ENCODE results near the gene RCOR3. TPM values are rescaled to one million over a fixed set of nuclear protein-coding genes. Genes with fewer than 3 reads are reported as not detected.

The RCOR3 gene
- total and polyA plus RNA-seq, 2 experiments from 2014 or later: 13.8 to 25.8 TPM

- DNase-seq: no peak
- in situ Hi-C loops (cut with MboI): no loop called here
- Histone ChIP-seq H3K27ac (no peak overlapping the region), H3K9me3 (ENCODE audit: low read depth) (no peaks in the 10 kb centered on the region), H3K4me3 (no peak overlapping the region), H3K9ac (no peak overlapping the region), H3K4me1 (ENCODE audit: insufficient read depth) (peaks cover 19% of the 10 kb centered on the region; the same call in 1 of the 2 replicates), H4K20me1 (ENCODE audit: insufficient read depth) (no peaks in the 10 kb centered on the region), H3K79me2 (ENCODE audit: insufficient read depth) (peaks cover 52% of the 10 kb centered on the region), H3K36me3 (ENCODE audit: low read depth) (no peaks in the 10 kb centered on the region), H3K27me3 (replicated peaks; ENCODE audit: insufficient read depth) (no peaks in the 10 kb centered on the region), H2AFZ (no peak overlapping the region), H3F3A (ENCODE audit: insufficient read depth) (peaks cover 14% of the 10 kb centered on the region; the same call in 1 of the 2 replicates), H3K4me2 (ENCODE audit: unreplicated experiment) (no peak overlapping the region), H3K9me2 (ENCODE audit: insufficient read depth) (no peaks in the 10 kb centered on the region)
- TF ChIP-seq EZH2 (IDR thresholded peaks at IDR 0.05; ENCODE audit: insufficient read depth, poor library complexity, severe bottlenecking): no peak
- no peak for TF ChIP-seq EZH2phosphoT487 (IDR thresholded peaks at IDR 0.05; ENCODE audit: insufficient read depth, low read depth)
- WGBS, 2 experiments (ENCODE audit: low coverage in 1 of 2, low lambda C conversion rate in 2 of 2, missing lambda C conversion rate in 2 of 2): 95 to 96% methylated on average over 3 of the region's 3 CpGs
Measured at GRCh38 chr1:211332036-211332616, 73.0 kb downstream of the RCOR3 start.

- Histone ChIP-seq H3K9me2 (ENCODE audit: insufficient read depth) (no peaks in the 10 kb centered on the region), H3K27me3 (replicated peaks; ENCODE audit: insufficient read depth) (no peaks in the 10 kb centered on the region), H3K4me3 (no peak overlapping the region), H3K4me1 (ENCODE audit: insufficient read depth) (peaks cover 19% of the 10 kb centered on the region; the same call in 1 of the 2 replicates), H3K9me3 (ENCODE audit: low read depth) (no peaks in the 10 kb centered on the region), H3F3A (ENCODE audit: insufficient read depth) (peaks cover 14% of the 10 kb centered on the region; the same call in 1 of the 2 replicates), H2AFZ (no peak overlapping the region), H4K20me1 (ENCODE audit: insufficient read depth) (no peaks in the 10 kb centered on the region), H3K27ac (no peak overlapping the region), H3K36me3 (ENCODE audit: low read depth) (no peaks in the 10 kb centered on the region), H3K4me2 (ENCODE audit: unreplicated experiment) (no peak overlapping the region), H3K79me2 (ENCODE audit: insufficient read depth) (peaks cover 52% of the 10 kb centered on the region), H3K9ac (no peak overlapping the region)
- in situ Hi-C loops (cut with MboI): no loop called here
- TF ChIP-seq EZH2phosphoT487 (IDR thresholded peaks at IDR 0.05; ENCODE audit: insufficient read depth, low read depth): no peak
- 97 to 100% methylated on average over 2 of the region's 2 CpGs for WGBS, 2 experiments (ENCODE audit: low coverage in 1 of 2, low lambda C conversion rate in 2 of 2, missing lambda C conversion rate in 2 of 2)
- DNase-seq: peak; percentile 37
Measured at GRCh38 chr1:211332830-211333229, 73.7 kb downstream of the RCOR3 start.

GRCh38 chr1:211333906-211334305 is 74.7 kb downstream of the RCOR3 start:
- in situ Hi-C loops (cut with MboI): no loop called here

GRCh38 chr1:211334986-211335385 is 75.8 kb downstream of the RCOR3 start:
- Histone ChIP-seq H3F3A (ENCODE audit: insufficient read depth) (peaks cover 14% of the 10 kb centered on the region; the same call in 1 of the 2 replicates), H3K9me3 (ENCODE audit: low read depth) (no peaks in the 10 kb centered on the region), H3K79me2 (ENCODE audit: insufficient read depth) (peaks cover 41% of the 10 kb centered on the region), H2AFZ (no peak overlapping the region), H3K9me2 (ENCODE audit: insufficient read depth) (no peaks in the 10 kb centered on the region), H3K27me3 (replicated peaks; ENCODE audit: insufficient read depth) (no peaks in the 10 kb centered on the region), H3K4me3 (no peak overlapping the region), H3K9ac (no peak overlapping the region), H4K20me1 (ENCODE audit: insufficient read depth) (no peaks in the 10 kb centered on the region), H3K4me2 (ENCODE audit: unreplicated experiment) (no peak overlapping the region), H3K4me1 (ENCODE audit: insufficient read depth) (peaks cover 19% of the 10 kb centered on the region; the same call in 1 of the 2 replicates), H3K36me3 (ENCODE audit: low read depth) (no peaks in the 10 kb centered on the region), H3K27ac (no peak overlapping the region)
- no peak for TF ChIP-seq EZH2 (IDR thresholded peaks at IDR 0.05; ENCODE audit: insufficient read depth, poor library complexity, severe bottlenecking)
- TF ChIP-seq EZH2phosphoT487 (IDR thresholded peaks at IDR 0.05; ENCODE audit: insufficient read depth, low read depth): no peak
- in situ Hi-C loops (cut with MboI): no loop called here
- DNase-seq: peak; percentile 20
- 61 to 64% methylated on average over 4 of the region's 4 CpGs for WGBS, 2 experiments (ENCODE audit: low coverage in 1 of 2, low lambda C conversion rate in 2 of 2, missing lambda C conversion rate in 2 of 2)

More at GRCh38 chr1:211333906-211334305, 74.7 kb downstream of the RCOR3 start:
- Histone ChIP-seq H3K27ac (no peak overlapping the region), H2AFZ (no peak overlapping the region), H3K79me2 (ENCODE audit: insufficient read depth) (peaks cover 49% of the 10 kb centered on the region), H3K27me3 (replicated peaks; ENCODE audit: insufficient read depth) (no peaks in the 10 kb centered on the region), H3K4me2 (ENCODE audit: unreplicated experiment) (no peak overlapping the region), H3K4me3 (no peak overlapping the region), H3K36me3 (ENCODE audit: low read depth) (no peaks in the 10 kb centered on the region), H3K9ac (no peak overlapping the region), H4K20me1 (ENCODE audit: insufficient read depth) (no peaks in the 10 kb centered on the region), H3K4me1 (ENCODE audit: insufficient read depth) (peaks cover 19% of the 10 kb centered on the region; the same call in 1 of the 2 replicates), H3K9me2 (ENCODE audit: insufficient read depth) (no peaks in the 10 kb centered on the region), H3K9me3 (ENCODE audit: low read depth) (no peaks in the 10 kb centered on the region), H3F3A (ENCODE audit: insufficient read depth) (peaks cover 14% of the 10 kb centered on the region; the same call in 1 of the 2 replicates)
- TF ChIP-seq EZH2 (IDR thresholded peaks at IDR 0.05; ENCODE audit: insufficient read depth, poor library complexity, severe bottlenecking) (no peak), EZH2phosphoT487 (IDR thresholded peaks at IDR 0.05; ENCODE audit: insufficient read depth, low read depth) (no peak)
- 67 to 79% methylated on average over 1 of the region's 1 CpG for WGBS, 2 experiments (ENCODE audit: low coverage in 1 of 2, low lambda C conversion rate in 2 of 2, missing lambda C conversion rate in 2 of 2)
- no peak for DNase-seq
